GM19193 (cell line): ENCODE data around the gene FAM13A.

Experiments used
- POLR2A ChIP-seq: IDR thresholded peaks from 4 replicates; pipeline ENCODE4 v1.6.1; 2011; ENCODE audit not compliant: insufficient read depth, insufficient read length; ENCODE audit errors: extremely low read depth

Gene FAM13A

GRCh38 chr4:89049853-89050252 is 7.1 kb downstream of the FAM13A start:
- TF ChIP-seq POLR2A, result no peak

DNA sequence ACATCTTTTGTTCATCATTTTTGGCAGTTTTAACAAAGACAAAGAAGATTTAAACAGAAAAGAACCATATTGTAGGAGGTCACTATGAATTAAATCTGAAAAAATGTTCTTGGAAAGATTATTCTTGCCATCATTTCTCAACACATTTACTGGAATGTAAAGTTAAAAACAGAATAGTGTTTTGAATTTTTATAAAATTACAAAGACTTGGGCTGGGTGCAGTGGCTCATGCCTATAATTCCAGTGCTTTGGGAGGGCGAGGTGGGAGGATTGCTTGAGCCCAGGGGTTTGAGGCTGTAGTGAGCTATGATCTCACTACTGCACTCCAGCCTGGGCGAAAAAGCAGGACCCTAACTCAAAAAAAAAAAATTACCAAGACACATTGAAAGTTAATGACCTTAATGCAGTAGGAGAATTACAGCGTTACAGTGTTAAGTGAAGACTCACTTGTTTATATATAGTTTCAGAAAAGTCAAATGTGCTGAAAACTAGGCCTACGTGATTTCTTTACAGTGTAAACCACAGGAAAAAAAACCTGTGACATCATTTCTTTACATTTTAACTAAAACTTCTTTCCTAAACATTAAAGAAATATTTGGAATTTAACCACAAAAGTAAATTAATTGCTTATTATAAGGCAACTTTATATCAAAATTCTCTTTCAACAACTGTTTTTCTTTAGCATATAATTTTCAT is 7.9 kb downstream of the FAM13A start:
- no peak for TF ChIP-seq POLR2A

DNA sequence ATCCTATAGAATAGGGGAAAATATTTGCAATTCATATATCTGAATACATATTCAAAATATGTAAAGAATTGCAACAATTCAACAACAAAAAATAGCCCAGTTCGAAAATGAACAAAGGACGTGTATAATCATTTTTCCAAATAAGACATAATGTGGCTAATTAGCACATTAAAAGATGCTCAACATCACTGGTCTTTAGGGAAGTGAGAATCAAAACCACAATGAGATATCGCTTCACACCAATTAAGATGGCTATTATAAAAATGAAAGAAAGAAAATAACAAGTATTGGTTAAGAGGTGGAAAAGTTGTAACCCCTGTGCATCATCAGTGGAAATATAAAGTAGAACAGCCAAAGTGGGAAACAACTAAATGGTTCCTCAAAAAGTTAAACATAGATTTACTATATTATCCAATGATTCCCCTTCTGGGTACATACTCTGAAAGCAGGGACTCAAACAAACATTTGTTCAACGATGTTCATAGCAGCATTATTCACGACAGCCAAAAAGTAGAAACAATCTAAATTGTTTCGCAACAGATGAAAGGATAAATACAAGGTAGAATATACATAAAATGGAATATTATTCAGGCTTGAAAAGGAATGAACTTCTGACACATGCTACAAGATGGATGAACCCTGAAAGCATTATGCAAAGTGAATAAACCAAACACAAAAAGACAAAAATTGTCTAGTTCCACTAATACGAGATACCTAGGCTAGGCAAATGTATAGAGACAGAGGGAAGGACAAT is 12.7 kb downstream of the FAM13A start:
- no peak for TF ChIP-seq POLR2A

DNA sequence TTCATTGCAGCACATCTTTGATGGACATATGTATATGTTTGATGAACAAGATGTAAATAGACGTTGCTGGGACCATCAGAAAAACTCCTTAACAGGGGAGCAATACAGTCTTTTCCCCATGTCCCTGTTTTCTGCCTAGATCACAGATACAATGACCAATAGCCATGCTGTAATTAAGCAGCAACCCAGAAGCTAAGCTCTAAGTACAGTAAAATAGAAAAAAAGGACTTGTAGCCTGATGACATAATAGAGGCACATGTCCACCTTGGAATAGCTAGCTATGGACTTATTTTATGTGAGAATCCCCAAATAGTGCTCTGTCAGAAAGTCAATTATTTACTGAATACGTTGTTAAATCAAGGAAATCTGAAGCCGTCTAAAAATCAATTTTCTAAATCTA is 14.9 kb downstream of the FAM13A start:
- TF ChIP-seq POLR2A, result no peak

- no peak for TF ChIP-seq POLR2A
Measured at GRCh38 chr4:89039730-89040338, 17.2 kb downstream of the FAM13A start.

DNA sequence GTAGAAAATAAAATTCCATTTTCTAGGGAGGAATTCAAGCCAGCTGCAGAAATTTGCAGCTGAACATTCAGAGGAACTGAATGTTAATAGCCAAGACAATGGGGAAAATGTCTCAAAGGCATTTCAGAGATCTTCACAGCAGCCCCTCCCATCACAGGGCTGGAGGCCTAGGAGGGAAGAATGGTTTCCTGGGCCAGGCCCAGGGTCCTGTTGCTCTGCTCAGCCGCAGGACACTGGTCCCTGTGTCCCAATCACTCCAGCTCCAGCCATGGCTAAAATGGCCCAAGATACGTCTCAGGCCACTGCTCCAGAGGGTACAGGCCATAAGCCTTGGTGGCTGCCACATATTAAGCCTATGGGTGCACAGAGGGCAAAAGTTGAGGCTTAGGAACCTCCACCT is 20.4 kb downstream of the FAM13A start:
- no peak for TF ChIP-seq POLR2A

DNA sequence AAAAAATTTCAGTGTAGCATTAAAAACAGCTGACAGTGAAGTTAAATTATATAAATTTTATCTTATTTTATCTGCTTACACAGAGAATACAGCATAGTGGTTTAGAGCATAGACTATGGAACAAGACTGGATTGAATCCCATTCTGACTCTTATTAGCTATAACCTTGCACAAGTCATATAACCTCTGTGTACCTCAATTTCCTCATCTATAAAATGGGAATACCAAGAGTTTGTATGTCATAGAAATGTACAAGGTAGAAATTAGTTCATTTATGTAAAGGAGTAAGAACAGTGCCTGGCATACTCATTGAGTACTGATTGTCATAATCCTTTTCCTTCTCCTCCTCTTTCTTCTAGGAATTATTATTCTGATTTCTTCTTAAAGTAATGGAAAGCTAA is 25.7 kb downstream of the FAM13A start:
- TF ChIP-seq POLR2A, result no peak

DNA sequence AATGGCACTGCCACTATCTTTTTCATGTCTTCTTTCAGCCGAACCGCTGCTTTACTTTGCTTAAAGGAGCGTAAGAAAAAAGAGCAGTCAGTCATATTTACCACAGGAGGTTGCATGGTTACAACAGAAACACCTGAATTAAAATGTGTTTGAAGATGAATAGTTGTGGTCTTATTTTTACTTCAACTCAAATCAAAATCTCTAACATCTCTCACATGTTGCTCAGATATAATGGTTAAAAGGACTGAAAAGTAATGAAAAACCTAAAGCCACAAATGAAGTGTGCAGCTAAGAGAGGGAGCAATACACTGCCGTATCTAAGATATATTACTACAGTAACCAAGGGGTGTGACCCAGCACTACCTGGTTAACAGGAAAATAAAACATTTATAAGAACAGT is 27.4 kb downstream of the FAM13A start:
- TF ChIP-seq POLR2A, result no peak

DNA sequence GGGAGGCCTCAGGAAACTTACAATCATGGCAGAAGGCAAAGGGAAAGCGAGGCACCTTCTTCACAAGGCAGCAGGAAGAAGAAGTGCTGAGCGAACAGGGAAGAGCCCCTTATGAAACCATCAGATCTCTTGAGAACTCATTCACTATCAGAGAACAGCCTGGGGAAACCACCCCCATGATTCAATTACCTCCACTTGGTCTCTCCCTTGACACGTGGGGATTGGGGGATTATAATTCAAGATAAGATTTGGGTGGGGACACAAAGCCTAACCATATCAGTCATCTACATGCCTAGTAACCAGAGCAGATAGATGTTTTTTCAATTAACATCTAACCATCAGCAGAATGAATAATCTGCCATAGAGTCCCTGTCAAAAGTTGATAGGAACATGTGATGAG is 30.4 kb downstream of the FAM13A start:
- no peak for TF ChIP-seq POLR2A

DNA sequence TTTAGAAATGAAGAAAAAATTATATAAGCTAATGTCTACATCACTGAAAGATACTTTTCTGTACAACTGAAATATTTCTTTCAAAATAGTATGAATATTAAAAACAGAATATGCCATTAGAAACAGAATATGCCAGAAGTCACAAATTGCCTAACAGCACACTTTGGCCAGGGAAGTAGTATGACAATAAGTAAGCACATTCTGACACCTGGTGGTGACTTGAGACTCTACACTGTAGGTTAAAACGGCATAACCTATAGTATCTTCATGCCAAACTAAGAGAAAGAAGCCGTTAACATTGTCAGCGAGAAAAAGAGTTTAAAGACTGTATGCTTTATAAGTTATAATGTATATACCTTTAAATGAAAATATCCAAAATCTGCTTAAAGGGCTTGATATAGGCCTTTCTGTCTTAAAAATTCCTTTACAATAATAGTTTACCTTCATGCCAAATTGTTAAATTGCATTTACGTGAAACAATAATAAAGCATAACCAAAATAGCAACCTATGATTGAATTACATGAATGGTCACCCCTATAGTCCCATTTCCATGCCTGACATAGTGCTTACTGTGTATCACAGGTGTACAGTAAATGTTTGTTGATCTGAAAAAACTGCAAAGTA is 32.8 kb downstream of the FAM13A start:
- no peak for TF ChIP-seq POLR2A

DNA sequence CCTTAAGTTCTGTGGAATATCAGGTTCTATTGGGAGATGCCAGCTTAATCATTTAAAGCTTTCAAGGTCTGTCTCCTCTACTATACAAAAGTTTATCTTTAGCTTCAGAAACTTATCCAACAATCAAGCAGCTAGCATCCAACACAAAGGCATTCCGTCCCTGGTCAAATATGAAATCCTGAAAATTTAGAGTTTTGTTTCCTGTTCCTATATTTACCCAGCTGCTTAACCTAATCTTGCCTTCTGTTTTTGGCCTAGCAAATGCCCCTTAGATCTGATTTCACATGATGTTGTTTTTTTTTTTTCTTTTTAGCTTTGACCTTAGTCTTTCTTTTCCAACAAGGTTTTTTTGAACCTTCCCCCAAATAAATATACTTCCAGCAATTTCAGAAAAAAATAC is 33.8 kb downstream of the FAM13A start:
- TF ChIP-seq POLR2A, result no peak

DNA sequence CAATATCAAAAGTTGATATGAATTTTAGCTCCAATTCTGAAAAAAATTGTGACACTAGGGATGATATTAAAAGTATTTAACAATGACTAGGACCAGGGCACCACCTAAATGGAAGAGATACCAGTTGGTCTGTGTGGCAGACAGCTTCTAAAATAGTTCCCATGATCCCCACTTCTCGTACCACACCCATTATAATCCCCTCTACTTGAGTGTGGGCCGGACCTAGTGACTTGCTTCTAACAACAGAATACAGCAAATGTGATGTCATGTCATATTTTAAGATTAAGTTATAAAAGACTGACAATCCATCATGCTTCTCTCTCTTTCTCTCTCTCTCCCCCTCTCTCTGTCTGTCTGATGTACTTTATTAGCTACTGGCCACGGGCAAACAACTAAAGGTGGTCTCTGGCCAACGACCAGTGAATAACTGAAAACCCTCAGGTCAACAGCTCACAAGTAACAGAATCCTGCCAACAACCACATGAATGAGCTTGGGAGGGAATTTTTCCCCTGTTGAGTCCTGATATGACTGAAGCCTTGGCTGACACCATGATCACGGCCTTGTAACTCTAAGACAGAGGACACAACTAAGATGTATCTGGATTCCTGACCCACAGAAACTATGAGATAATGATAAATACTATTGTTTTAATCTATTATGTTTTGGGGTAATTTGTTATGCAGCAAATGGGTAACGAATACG is 34.4 kb downstream of the FAM13A start:
- no peak for TF ChIP-seq POLR2A

- no peak for TF ChIP-seq POLR2A
Measured at GRCh38 chr4:89021684-89022083, 35.3 kb downstream of the FAM13A start.

DNA sequence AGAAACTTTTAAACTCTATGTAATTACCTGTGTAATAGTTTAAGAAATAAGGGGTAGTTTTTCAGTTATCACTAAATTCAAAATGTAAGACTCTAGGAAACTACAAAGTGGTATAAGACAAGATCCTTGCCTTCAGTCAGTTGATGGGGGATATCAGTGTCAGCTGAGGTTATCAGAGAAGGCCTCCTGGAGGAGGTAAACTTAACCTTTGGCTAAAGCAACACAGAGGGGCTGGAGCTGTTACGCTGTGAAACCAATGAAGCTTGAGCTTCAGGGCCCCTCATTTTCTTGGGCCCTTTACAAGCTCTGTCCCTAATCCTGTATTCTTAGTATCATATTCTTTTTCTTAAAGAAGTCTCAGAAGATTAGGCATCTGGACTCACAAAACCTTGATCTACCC is 35.9 kb downstream of the FAM13A start:
- TF ChIP-seq POLR2A, result no peak
